Measurements from ENCODE around the gene CPLANE1.
A peak's percentile ranks its signal among the peaks of the same experiment; 100 is the strongest.
"Not testable (repeated sequence)": the region's sequence is repeated elsewhere in the genome, so short reads cannot be mapped to it uniquely, and the experiment has no call there.

Gene CPLANE1

DNA sequence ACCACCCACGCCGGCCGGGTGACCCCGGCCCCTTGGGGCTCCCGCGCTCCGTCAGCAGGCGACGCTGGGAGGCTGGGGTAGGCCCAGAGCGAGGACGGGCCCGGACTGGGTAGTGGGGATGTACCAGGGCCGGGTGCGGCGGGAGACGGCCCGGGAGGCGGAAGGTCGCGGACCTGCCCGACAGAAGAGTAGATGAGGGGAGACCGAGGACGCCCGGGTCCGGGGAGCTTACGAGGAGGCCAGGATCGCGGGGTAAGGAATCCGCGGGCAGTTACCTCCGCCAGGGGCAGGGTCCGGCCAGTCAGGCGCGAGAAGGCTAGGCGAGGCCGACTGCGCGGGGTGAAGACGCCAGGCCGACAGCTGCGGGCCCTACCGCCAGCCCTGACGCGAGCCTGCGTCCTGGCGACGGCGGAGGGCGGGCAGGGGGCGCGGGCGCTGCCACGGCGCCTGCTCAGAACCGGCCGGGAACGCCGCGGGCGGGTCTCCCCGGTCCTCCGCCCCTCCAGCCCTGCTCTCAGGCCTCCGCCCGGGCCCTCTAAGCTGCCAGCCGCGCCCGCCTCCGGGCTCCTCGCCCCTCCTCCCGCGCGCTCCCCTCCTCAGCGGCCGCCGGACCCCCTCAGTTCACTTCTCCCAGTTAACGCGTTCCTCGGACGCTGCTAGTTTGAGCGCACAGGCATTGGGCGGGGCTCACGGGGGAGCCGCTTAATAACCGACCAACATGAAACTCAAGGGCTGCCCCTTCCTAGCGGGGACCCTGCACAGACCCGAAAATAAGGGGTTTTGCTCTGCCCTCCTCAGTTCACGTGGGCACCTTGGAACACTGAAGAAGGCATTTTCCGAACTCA lies at the start of gene CPLANE1:
CPLANE1 (minus strand) TSS at position 407 of the 845 bp plus-strand sequence. CDS start 1,678 bp downstream, outside the sequence.
- peak; percentile 81 to 85 for DNase-seq

DNA sequence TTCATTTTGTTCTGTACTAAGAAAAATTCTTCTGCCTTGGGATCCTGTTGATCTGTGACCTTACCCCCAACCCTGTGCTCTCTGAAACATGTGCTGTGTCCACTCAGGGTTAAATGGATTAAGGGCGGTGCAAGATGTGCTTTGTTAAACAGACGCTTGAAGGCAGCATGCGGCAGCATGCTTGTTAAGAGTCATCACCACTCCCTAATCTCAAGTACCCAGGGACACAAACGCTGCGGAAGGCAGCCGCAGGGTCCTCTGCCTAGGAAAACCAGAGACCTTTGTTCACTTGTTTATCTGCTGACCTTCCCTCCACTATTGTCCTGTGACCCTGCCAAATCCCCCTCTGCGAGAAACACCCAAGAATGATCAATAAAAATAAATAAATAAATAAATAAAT lies 47.1 kb upstream of the CPLANE1 start:
- not testable (repeated sequence) for DNase-seq

DNA sequence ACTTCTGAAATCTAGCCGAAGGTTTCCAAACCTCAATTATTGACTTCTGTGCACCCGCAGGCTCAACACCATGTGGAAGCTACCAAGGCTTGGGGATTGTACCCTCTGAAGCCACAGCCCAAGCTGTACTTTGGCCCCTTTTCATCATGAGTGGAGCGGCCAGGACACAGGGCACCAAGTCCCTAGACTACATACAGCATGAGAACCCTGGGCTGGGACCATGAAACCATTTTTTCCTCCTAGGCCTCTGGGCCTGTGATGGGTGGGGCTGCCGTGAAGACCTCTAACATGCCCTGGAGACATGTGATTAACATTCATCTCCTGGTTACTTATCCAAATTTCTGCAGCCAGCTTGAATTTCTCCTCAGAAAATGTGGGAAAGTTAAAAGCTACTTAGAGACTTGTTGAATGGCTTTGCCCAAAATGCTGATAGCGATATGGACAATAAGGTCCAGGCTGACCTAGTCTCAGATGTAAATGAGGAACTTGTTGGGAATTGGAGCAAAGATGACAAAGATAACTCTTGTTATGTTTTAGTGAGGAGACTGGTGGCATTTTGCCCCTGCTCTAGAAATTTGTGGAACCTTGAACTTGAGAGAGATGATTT lies 34.1 kb upstream of the CPLANE1 start:
- DNase-seq, result no peak

DNA sequence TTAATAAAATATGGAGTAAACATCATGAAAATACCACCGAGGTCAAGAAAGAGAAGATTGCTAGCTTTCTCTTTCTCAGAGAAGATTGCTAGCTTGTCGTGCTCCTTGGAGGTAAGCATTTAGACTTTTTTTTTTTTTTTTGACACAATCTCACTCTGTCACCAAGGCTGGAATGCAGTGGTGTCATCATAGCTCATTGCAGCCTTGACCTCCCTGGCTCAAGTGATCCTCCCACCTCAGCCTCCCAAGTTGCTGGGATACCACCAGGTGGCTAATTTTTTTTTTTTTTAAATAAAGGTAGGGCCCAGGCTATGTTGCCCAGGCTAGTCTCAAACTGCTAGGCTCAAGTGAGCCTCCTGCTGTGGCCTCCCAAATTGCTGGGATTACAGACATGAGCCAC lies 26.3 kb upstream of the CPLANE1 start:
- DNase-seq, result no peak

DNA sequence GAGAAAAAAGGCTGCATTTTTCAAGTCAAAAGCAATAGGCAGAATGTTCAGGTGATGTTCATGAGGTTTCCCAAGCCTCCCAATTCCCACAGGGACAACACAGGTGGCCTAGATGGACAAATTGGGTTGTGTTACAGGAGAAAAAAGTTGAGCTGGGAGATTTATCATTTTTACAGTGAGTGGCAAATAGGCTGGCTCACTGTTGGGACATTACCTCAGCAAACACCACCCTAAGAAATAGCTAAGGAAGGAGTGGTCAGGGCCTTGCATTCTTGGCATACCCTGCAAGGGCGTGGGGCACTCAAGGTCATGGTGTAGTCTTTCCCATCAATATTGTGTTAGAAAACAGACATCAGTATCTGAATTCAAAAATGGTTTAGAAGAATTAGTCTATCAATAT lies 23.3 kb upstream of the CPLANE1 start:
- no peak for DNase-seq

DNA sequence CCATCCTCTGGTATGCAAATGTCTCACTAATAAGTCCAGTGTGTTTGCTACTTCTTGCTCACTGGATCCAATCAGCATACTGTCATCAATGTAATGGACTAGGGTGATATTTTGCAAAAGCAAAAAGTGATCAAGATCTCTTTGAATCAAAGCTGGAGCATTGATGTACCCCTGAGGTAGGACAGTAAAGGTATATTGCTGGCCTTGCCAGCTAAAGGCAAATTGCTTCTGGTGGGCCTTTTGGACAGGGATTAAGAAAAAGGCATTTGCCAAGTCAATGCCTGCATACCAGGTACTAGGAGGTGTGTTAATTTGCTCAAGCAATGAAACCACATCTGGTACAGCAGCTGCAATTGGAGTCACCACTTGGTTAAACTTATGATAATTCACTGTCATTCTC lies 18.9 kb upstream of the CPLANE1 start:
- DNase-seq, result not testable (repeated sequence)

DNA sequence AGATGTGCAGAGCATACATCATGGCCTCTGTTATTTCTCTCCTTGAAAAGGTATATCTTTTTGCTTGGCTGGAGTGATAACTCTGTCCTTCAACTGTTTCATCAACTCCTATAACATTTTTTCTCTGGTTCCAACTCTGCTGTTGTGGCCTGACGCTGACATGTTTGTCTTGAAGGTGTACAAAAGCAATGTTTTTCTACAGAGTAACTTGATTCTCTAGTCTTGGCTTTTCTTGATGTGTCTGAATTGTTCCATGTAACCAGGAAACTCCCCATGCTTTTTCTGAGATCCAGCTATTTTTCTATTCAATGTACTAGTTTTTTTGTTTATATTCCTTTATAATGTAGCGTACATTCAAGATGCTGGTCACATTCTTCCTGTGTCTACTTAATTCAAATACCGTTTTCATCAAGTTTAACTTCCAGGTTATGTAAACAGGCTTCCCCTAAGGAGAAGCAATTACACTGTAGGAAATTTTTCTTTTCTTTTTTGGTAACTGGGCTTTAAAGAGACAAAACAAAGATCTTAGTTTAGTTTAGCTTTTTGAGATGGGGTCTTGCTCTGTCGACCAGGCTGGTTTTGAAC lies 6.7 kb upstream of the CPLANE1 start:
- no peak for DNase-seq

DNA sequence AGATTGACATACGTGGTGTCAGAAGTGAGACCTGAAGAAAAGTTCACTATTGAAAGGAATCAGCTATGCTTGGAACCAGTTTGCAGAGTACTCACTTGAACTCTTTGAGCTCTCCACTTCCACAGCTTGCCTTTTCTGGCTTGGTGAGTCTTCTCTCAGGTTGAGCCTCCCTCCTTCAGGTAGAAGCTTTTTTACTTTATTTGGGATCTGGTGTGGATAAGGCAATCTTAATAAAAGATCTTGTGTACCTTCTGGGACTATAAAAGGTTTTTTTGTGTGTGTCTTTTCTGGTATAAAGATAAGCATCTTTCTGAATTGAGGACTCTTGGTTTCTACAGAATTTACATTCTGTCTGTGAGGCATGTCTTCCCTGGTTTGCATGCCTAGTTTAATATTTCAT lies 5.4 kb upstream of the CPLANE1 start:
- no peak for DNase-seq

DNA sequence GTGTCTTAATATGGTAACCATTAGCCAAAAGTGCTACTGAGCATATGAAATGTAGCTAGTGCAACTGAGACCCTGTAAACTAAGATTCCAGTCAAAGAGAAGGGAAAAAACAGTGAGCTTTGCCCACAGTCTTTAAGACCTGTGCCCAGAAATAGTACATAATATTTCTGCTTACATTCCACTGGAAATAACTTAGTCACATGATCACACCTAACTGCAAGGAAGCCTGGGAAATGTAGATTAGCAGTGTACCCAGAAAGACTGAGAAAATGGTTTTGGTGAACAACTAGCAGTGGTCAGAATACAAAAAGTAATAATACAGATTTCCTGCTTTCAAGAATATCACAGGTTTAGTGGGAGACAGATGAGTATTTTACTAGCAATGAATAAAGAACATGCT lies 2.5 kb upstream of the CPLANE1 start:
- no peak for DNase-seq

DNA sequence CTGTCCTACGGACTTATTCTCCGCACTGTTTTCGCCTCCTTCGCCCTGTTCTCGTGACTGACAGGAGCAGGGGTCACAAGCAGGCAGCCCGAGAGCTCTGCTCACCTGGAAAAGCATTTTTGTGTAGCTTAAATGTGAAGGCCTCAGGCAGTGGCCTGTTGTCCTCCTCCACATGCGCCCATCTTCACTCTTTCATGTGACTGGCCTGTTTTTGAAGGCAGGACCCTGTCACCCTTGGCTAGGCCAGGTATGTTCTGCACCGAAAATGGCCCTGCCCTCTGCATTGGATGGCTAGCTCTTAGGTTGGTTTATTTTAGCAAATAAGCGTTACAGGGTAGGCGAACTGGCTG lies 614 bp upstream of the CPLANE1 start:
- DNase-seq, result no peak

DNA sequence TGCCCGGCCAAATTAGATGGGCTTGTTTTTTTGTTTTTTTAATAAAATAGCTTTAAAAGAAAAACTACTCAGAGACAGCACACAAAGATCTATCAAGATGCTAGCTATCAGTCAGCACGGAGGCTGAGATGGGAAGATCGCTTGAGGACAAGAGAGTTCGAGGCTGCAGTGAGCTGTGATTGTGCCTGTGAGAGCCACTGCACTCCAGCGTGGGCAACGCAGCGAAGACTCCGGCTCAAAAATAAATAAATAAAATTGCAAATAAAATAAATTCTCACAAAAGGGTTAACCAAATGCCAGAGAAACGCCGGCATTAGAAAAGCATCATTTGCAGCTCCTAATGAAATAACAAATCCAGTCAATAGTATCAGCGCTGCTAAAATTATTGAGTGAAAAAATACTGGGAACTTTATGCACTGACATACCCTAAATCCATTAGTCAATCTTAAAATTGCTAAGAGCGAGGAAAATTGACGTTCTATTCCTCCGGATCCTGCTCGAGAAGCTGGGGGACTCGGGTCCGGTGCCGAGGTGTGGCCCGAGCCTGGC lies 681 bp downstream of the CPLANE1 start:
- DNase-seq, result no peak

DNA sequence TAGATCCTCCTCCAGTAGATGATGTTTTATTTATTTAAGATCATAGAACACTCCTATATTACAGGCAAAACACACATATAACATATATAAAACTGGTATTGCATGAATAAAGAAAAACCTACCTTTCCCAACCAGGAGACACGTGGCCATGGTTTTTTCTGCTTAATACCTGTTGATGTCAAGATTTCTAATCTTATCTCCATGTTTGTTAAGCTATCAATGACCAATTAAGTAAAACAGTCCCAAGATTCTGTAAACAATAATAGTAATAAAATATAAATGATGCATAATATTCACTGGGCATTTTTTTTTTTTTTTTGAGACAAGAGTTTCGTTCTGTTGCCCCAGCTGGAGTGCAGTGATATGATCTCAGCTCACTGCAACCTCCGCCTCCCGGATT lies 1.7 kb downstream of the CPLANE1 start:
- no peak for DNase-seq

DNA sequence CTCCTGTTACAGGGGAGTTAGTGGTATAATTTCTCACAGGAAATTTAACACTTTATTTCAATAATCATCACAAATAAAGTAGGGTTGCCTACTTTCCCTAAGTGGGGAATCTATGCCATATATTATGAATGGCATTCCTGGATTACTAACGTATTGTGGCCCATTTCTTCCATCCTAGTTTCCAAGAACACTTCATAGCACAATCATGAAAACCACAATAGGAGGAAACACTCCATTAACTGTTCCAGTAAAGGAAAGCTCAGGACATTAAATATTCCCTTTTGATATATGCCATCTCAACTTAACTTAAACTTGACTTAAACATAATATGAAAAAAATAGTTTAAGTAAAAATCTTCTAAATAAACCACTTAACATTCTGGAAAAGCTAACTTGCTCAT lies 2.1 kb downstream of the CPLANE1 start:
- no peak for DNase-seq

DNA sequence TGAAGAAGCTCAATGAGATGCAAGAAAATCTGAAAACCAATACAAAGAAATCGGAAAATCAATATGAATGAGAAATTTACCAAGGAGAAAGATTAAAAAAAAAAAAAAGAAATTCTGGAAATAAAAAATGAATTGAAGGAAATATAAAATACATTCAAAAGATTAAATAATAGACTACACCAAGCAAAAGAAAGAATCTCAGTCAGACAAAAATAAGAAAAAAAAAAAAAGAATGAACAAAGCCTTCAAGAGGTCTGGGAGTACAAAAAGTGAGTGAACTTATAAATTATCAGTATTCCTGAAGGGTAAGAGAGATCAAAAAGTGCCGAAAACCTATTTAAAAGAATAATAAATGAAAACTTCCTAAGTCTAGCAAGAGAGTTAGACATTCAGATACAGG lies 14.9 kb downstream of the CPLANE1 start:
- DNase-seq, result no peak

DNA sequence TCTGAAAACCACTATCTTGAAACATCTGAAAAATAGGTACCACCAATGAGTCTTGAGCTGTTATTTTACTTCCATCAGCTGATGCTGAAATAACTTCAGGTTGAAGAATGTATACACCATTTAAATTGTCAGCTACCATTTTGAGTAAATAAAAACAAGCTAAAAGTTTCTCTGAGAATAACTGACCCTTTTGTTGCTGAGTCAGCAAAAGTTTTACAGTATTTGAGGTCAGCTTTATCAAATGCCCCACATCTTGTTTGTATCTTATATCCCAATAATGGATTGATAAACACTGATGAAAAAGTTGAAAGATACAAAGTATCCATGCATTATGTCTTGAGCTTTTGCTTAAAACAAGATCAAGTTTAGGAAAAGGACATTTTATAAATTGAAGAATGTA lies 22.8 kb downstream of the CPLANE1 start:
- no peak for DNase-seq

DNA sequence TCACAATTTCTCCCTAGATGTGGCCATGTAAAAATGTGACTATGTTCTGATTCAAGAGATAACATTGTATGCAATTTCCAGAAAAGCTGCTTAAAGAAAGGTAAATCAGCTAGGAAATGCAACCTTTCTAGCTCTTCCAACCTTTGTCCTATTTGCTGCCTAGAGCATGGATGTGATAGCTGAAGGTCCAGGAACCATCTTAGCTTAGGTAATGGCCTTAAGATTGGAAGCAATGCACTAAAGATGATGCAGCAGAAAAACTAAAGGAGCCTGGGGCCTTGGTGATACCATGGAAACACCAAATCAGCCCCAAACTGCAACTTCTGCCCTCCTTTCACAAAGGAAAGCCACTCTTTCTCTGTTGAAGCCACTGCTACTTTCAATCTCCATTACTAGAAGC lies 27.0 kb downstream of the CPLANE1 start:
- DNase-seq, result no peak

DNA sequence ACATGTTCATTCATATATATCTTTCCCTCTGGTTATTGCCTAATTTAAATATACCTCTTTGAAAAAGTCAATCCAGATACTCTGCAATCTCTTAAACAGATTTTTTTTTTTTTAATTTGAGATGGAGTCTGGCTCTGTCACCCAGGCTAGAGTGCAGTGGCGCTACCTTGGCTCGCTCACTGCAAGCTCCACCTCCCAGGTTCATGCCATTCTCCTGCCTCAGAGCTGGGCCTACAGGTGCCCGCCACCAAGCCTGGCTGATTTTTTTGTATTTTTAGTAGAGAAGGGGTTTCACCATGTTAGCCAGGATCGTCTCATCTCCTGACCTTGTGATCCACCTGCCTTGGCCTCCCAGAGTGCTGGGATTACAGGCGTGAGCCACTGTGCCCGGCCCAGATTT lies 28.8 kb downstream of the CPLANE1 start:
- not testable (repeated sequence) for DNase-seq

DNA sequence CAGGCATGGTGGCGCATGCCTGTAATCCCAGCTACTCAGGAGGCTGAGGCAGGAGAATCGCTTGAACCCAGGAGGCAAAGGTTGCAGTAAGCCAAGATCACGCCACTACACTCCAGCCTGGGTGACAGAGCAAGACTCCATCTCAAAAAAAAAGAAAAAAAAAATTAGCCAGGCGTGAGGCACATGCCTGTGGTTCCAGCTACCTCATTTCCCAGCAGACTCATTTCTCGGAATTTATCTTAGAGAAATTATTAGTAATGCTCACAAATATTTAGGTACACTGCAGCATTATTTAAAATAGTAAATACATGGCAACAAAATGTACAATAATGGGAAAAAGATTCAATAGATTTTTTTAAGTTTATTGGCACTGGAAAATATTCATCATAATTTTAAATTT lies 29.8 kb downstream of the CPLANE1 start:
- not testable (repeated sequence) for DNase-seq

DNA sequence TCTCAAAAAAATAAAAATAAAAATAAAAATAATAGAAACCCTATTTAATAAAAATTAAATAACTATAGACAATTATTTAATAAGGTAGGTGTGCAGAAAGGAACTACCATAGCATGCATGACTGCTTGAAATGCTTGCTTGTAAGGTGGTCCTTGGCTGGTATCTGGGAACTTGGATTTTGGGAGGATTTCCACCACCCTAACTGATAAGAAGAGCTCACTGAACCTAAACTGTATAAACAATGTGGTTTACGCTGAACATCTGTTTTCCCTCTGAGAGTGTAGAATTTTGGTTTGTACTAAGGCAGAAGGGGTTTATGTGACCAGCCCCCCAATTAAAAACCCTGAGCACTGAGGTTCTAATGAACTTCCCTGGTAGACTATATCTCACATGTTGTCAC lies 31.2 kb downstream of the CPLANE1 start:
- DNase-seq, result no peak

DNA sequence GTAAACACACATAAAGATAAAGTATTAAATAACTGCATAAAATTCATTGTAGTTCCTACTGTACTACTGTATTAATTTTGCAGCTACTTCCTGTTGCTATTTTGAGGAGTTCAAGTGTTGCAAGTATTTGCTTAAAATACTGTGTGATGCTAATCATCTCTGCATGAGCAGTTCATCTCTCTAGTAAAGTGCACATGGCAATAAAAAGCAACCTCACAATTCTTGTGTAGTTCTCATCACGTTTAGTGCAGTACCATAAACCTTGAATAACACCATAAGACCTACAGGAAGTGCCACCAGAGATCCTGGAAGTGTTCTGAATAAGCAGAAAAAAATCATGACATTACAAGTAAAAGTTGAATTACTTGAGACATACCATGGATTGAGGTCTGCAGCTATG lies 34.6 kb downstream of the CPLANE1 start:
- DNase-seq, result no peak

DNA sequence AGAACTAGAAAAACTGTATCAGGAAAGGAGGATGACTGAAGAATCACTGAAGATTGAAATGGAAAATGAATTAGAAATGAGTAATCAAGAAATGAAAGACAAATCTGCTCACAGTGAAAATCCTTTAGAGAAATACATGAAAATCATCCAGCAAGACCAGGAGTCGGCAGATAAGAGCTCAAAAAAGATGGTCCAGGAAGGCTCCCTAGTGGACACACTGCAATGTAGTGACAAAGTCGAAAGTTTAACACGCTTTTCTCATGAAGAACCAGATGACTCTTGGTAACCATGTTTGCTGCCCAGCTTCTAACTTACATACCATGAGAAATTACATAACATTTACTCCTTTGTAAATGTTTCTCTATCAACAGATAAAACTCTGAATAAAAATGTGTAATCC lies 37.1 kb downstream of the CPLANE1 start:
- no peak for DNase-seq

DNA sequence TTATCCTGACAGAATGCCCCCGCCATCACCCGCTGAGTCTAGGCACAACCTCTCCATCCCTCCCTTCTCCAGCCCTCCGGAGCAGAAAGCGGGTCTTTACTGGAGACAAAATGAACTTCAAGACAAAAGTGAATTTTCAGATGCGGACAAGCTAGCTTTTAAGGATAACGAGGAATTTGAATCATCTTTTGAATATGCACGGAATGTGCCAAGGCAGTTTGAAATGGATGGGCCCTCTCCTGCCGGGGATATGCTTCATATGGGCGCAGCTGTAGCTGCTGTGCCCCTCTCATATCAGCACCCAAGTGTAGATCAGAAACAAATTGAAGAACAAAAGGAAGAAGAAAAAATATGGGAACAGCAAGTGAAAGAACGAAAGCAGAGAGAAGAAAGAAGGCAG lies 37.5 kb downstream of the CPLANE1 start:
- no peak for DNase-seq

DNA sequence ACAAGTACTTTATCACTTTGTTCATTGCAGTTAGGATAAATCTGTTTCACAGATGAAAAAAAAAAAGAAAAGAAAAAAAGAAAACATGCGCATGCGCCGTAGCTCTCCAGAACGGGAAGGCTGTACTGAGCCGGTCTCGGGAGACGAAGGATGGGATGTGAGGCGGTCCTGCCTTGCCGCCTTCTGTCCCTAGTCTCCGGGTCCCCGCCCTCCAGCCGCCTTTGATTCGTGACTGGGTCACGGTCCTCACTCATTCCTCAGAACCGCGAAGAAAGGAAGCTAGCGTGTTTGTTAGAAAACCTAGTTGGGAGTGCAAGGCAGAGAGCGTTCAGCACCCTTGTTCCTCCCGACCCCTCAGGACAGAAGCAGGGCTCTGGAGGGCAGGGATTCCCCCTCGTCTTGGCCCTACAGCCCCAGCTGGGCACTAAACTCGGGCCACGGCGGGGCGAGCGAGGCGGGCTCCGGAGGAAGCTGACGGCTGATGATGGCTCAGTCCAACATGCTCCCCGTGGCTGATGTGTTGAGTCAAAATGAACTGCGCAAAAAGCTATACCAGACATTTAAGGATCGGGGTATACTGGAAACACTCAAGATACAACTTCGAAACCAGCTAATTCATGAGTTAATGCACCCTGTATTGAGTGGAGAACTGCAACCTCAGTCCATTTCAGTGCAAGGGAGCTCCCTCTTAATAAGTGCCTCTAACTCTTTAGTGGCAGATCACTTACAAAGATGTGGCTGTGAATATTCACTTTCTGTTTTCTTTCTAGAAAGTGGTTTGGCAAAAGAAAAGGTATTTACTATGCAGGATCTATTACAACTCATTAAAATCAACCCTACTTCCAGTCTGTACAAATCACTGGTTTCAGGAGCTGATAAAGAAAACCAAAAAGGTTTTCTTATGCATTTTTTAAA lies 40.0 kb downstream of the CPLANE1 start:
- DNase-seq, result no peak

All from NCI-H1930 (cell line).